NCI-H748 (cell line): ENCODE results near the gene GNA14.
"Not testable (repeated sequence)": the region's sequence is repeated elsewhere in the genome, so short reads cannot be mapped to it uniquely, and the experiment has no call there.

Experiments used
- DNase-seq: peaks from one replicate; lab custom pipeline; 2025; ENCODE audit not compliant: unreplicated experiment; lab: John Stamatoyannopoulos, UW

Gene GNA14

GRCh38 chr9:77497322-77498198 lies 150.6 kb downstream of the GNA14 start:
- DNase-seq, result no peak

- no peak for DNase-seq
Observed at GRCh38 chr9:77495834-77496671, 152.1 kb downstream of the GNA14 start.

GRCh38 chr9:77490279-77490678 lies 157.8 kb downstream of the GNA14 start:
- DNase-seq, result not testable (repeated sequence)

- not testable (repeated sequence) for DNase-seq
Observed at GRCh38 chr9:77489405-77490163, 158.5 kb downstream of the GNA14 start.

GRCh38 chr9:77488439-77489126 lies 159.5 kb downstream of the GNA14 start:
- peak; percentile 8 for DNase-seq

GRCh38 chr9:77486968-77487367 lies 161.2 kb downstream of the GNA14 start:
- DNase-seq, result no peak

GRCh38 chr9:77486463-77486862 lies 161.7 kb downstream of the GNA14 start:
- DNase-seq, result no peak

- peak; percentile 69 for DNase-seq
Observed at GRCh38 chr9:77475641-77476473, 172.3 kb downstream of the GNA14 start.

- DNase-seq, result no peak
Observed at GRCh38 chr9:77474936-77475335, 173.2 kb downstream of the GNA14 start.

GRCh38 chr9:77472646-77473045 lies 175.5 kb downstream of the GNA14 start:
- no peak for DNase-seq

GRCh38 chr9:77471572-77471971 lies 176.6 kb downstream of the GNA14 start:
- no peak for DNase-seq

- DNase-seq, result no peak
Observed at GRCh38 chr9:77469515-77470231, 178.4 kb downstream of the GNA14 start.

- no peak for DNase-seq
Observed at GRCh38 chr9:77464661-77465060, 183.5 kb downstream of the GNA14 start.

- no peak for DNase-seq
Observed at GRCh38 chr9:77463151-77463550, 185.0 kb downstream of the GNA14 start.

GRCh38 chr9:77462066-77462465 lies 186.1 kb downstream of the GNA14 start:
- no peak for DNase-seq

- no peak for DNase-seq
Observed at GRCh38 chr9:77460938-77461337, 187.2 kb downstream of the GNA14 start.

- DNase-seq, result peak; percentile 79
Observed at GRCh38 chr9:77457916-77458592, 190.1 kb downstream of the GNA14 start.

- peak; percentile 80 for DNase-seq
Observed at GRCh38 chr9:77456829-77457437, 191.2 kb downstream of the GNA14 start.
